Lower lobe of right lung (tissue), 2 donors: Measurements from ENCODE around the gene HEYL. TPM values are rescaled to one million over a fixed set of nuclear protein-coding genes. Genes with fewer than 3 reads are reported as not detected.
A peak's percentile ranks its signal among the peaks of the same experiment; 100 is the strongest.
"Not testable (repeated sequence)": the region's sequence is repeated elsewhere in the genome, so short reads cannot be mapped to it uniquely, and the experiment has no call there.

Source experiments
- ATAC-seq, 2 donors: fragments of 200-7000 bp; cut with Tn5 transposase; one replicate each; pipeline ENCODE4 v1.9.1; 2020 to 2022; ENCODE audit warnings: mild to moderate bottlenecking in 2 of 2, moderate library complexity in 2 of 2
- DNase-seq: peaks from one replicate; pipeline ENCODE4 v3.0.0-alpha.2; 2020
- H3K27ac ChIP-seq: fragments of 200-600 bp; one replicate; pipeline ENCODE4 v1.8.0; 2022
- H3K27me3 ChIP-seq: fragments of 200-600 bp; one replicate; pipeline ENCODE4 v1.8.0; 2022; ENCODE audit warnings: low read depth
- H3K36me3 ChIP-seq: fragments of 200-600 bp; one replicate; pipeline ENCODE4 v1.8.0; 2022; ENCODE audit warnings: mild to moderate bottlenecking
- H3K4me1 ChIP-seq: fragments of 200-600 bp; one replicate; pipeline ENCODE4 v1.8.0; 2022
- H3K4me3 ChIP-seq: fragments of 200-600 bp; one replicate; pipeline ENCODE4 v1.8.0; 2022; ENCODE audit warnings: mild to moderate bottlenecking
- H3K9me3 ChIP-seq: fragments of 200-600 bp; one replicate; pipeline ENCODE4 v1.8.0; 2022
- intact Hi-C: fragments of 100-400 bp; cut with DNase I; formaldehyde crosslinking; loops from one replicate; pipeline ENCODE4 v1.11.0; 2022
- total RNA-seq: library from RNA; stranded (reverse); fragmentation: NEBNext Ultra II Directional; extraction: Animal tissue kit (Norgen Biotek cat#: 25700); gene quantifications from one replicate; pipeline ENCODE4 v1.2.1, GENCODE V29; 2021
- TF ChIP-seq, protein P1 (sequence below): fragments of 200-600 bp; IDR thresholded peaks from one replicate; pipeline ENCODE4 v1.8.0; 2022; ENCODE audit warnings: antibody characterized with exemption, mild to moderate bottlenecking
- donor health status: DM: no; HTN: yes; CAD: no; lungs with severe emphysema.

HEYL gene
- total RNA-seq, 1 donor from 2014 or later, result 10.4 TPM

- DNase-seq, result no peak
- no peaks in the 10 kb centered on the region for H3K36me3 ChIP-seq
- no peak overlapping the region for H3K27ac ChIP-seq
- TF ChIP-seq, protein P1, sequence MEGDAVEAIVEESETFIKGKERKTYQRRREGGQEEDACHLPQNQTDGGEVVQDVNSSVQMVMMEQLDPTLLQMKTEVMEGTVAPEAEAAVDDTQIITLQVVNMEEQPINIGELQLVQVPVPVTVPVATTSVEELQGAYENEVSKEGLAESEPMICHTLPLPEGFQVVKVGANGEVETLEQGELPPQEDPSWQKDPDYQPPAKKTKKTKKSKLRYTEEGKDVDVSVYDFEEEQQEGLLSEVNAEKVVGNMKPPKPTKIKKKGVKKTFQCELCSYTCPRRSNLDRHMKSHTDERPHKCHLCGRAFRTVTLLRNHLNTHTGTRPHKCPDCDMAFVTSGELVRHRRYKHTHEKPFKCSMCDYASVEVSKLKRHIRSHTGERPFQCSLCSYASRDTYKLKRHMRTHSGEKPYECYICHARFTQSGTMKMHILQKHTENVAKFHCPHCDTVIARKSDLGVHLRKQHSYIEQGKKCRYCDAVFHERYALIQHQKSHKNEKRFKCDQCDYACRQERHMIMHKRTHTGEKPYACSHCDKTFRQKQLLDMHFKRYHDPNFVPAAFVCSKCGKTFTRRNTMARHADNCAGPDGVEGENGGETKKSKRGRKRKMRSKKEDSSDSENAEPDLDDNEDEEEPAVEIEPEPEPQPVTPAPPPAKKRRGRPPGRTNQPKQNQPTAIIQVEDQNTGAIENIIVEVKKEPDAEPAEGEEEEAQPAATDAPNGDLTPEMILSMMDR, result no peak
- no peak overlapping the region for H3K4me3 ChIP-seq
- intact Hi-C loops, result no loop called here
- H3K9me3 ChIP-seq, result no peaks in the 10 kb centered on the region
- no peak for ATAC-seq
- H3K27me3 ChIP-seq, result no peaks in the 10 kb centered on the region
- peaks cover 8% of the 10 kb centered on the region for H3K4me1 ChIP-seq
Measured at GRCh38 chr1:39613250-39613649, 26.2 kb downstream of the HEYL start.

DNA sequence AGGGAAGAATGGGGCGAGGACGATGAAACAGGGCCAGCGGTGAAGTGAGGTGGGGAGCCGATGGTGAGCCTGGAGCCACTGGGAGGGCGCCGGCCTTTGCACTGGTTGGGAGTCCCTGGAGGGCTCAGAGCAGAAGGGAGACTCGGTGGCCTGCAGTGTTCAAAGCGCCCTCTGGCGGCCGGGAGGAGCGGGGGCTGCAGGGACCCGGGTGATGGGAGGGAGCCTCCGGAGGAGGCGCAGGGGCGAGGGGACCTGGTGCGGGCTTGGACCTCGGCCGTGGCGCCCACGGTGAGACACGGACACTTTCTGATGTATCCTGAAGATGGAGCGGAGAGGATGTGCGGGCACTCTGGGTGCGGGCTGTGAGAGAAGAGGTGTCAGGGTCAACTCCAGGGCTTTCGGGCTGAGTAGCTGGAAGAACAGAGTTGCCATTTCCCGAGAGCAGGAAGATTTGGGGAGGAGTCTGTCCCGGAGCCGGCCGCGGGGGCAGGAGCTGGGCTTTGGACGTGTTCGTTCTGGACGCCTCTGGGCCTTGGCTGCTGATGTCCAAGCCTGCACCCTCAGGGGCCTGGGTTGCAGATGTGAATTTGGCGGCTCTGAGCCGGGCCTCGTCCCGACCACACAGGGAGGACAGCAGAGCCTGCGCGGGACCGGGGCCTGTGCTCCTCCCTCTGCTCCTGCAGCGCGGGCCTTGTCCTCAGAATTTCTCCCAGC is 29.7 kb downstream of the HEYL start:
- Histone ChIP-seq H3K4me1 (peaks cover 8% of the 10 kb centered on the region), H3K27me3 (no peaks in the 10 kb centered on the region), H3K36me3 (no peaks in the 10 kb centered on the region), H3K4me3 (no peak overlapping the region), H3K27ac (no peak overlapping the region), H3K9me3 (no peaks in the 10 kb centered on the region)
- TF ChIP-seq, protein P1, result peak; percentile 87
- peak; percentile 72 to 90 for ATAC-seq
- DNase-seq, result peak; percentile 78
- intact Hi-C loops, result no loop called here

- Histone ChIP-seq H3K9me3 (no peaks in the 10 kb centered on the region), H3K36me3 (no peaks in the 10 kb centered on the region), H3K27ac (no peak overlapping the region), H3K4me1 (peaks cover 8% of the 10 kb centered on the region), H3K4me3 (no peak overlapping the region), H3K27me3 (no peaks in the 10 kb centered on the region)
- TF ChIP-seq, protein P1, result no peak
- ATAC-seq (no peak), DNase-seq (no peak)
- intact Hi-C loops, result no loop called here
Measured at GRCh38 chr1:39608921-39609320, 30.5 kb downstream of the HEYL start.

DNA sequence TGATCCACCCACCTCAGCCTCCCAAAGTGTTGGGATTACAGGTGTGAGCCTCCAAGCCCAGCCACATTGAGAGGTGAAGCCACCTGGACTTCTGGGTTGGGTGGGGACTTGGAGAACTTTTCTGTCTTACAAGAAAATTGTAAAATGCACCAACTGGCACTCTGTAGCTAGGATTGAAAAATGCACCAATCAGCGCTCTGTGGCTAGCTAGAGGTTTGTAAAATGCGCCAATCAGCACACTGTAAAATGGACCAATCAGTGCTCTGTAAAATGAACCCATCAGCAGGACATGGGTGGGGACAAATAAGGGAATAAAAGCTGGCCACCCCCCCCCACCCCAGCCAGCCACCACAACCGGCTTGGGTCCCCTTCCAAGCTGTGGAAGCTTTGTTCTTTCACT is 35.8 kb downstream of the HEYL start:
- intact Hi-C loops, ATAC-seq, DNase-seq, H3K4me3 ChIP-seq, H3K4me1 ChIP-seq, H3K36me3 ChIP-seq, H3K27ac ChIP-seq, H3K9me3 ChIP-seq, H3K27me3 ChIP-seq: not testable (repeated sequence)

DNA sequence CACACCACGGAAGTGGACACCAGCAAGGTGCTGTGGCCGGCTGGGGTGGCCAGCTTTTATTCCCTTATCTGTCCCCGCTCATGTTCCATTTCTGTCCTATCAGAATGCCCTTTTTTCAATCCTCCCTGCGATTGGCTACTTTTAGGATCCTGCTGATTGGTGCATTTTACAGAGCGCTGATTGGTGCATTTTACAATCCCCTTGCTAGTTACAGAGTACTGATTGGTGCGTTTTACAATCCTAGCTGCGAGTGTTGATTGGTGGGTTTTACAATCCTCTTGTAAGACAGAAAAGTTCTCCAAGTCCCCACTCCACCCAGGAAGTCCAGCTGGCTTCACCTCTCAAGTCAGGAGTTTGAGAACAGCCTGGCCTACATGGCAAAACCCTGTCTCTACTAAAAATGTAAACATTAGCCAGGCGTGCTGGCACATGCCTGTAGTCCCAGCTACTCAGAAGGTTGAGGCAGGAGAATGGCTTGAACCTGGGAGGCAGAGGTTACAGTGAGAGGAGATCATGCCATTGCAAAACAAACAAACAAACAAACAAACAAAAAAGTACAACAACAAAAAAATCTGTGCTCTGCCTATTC is 37.7 kb downstream of the HEYL start:
- ATAC-seq, H3K4me1 ChIP-seq, DNase-seq, H3K27me3 ChIP-seq, H3K9me3 ChIP-seq, intact Hi-C loops, H3K4me3 ChIP-seq, H3K27ac ChIP-seq, H3K36me3 ChIP-seq: not testable (repeated sequence)

- DNase-seq (no peak), ATAC-seq (no peak)
- no peak overlapping the region for H3K27ac ChIP-seq
Measured at GRCh38 chr1:39596163-39596562, 43.3 kb downstream of the HEYL start.

More at GRCh38 chr1:39596163-39596562, 43.3 kb downstream of the HEYL start:
- Histone ChIP-seq H3K9me3 (no peaks in the 10 kb centered on the region), H3K4me1 (no peaks in the 10 kb centered on the region), H3K27me3 (peaks cover 4% of the 10 kb centered on the region), H3K36me3 (no peaks in the 10 kb centered on the region), H3K4me3 (no peak overlapping the region)
- TF ChIP-seq, protein P1, result no peak
- intact Hi-C loops, result no loop called here
